Endodermal cell (in vitro differentiated cells): ENCODE results near the gene MED16. TPM values are rescaled to one million over a fixed set of nuclear protein-coding genes. Genes with fewer than 3 reads are reported as not detected.

ENCODE experiments used
- DNase-seq: peaks from one replicate; pipeline ENCODE4 v3.0.0-alpha.2; 2017
- H3K27ac ChIP-seq: 2 replicates; pipeline ENCODE4 v1.5.1; 2013; ENCODE audit warnings: mild to moderate bottlenecking, low read depth, low read length, moderate library complexity
- H3K27me3 ChIP-seq: 2 replicates; pipeline ENCODE4 v1.6.1; 2013; ENCODE audit warnings: mild to moderate bottlenecking, low read length, moderate library complexity; ENCODE audit not compliant: insufficient read depth, control insufficient read depth, poor library complexity, severe bottlenecking
- H3K36me3 ChIP-seq: 2 replicates; pipeline ENCODE4 v1.7.0; 2013; ENCODE audit warnings: mild to moderate bottlenecking, low read length, moderate library complexity; ENCODE audit not compliant: control insufficient read depth, insufficient read depth
- H3K4me1 ChIP-seq: one replicate; pipeline ENCODE4 v1.7.0; 2013; ENCODE audit warnings: low read length; ENCODE audit not compliant: control insufficient read depth, insufficient read depth
- H3K4me3 ChIP-seq: 2 replicates; pipeline ENCODE4 v1.5.1; 2013; ENCODE audit warnings: mild to moderate bottlenecking, low read length, moderate library complexity
- H3K9ac ChIP-seq: 2 replicates; pipeline ENCODE4 v1.6.1; 2013; ENCODE audit warnings: mild to moderate bottlenecking, low read length, moderate library complexity; ENCODE audit not compliant: poor library complexity, severe bottlenecking; ENCODE audit errors: extremely low read depth
- H3K9me3 ChIP-seq: 2 replicates; pipeline ENCODE4 v1.6.1; 2013; ENCODE audit warnings: mild to moderate bottlenecking, low read length, moderate library complexity; ENCODE audit not compliant: control insufficient read depth
- H3K27ac Mint-ChIP-seq: 2 replicates; pipeline ENCODE4 v1.8.0; 2020; ENCODE audit warnings: mixed read lengths
- H3K27me3 Mint-ChIP-seq: 2 replicates; pipeline ENCODE4 v1.8.0; 2021; ENCODE audit warnings: mild to moderate bottlenecking, mixed read lengths; ENCODE audit not compliant: insufficient read depth
- H3K36me3 Mint-ChIP-seq: 2 replicates; pipeline ENCODE4 v1.8.0; 2020; ENCODE audit warnings: low read depth, mixed read lengths
- H3K4me1 Mint-ChIP-seq: 2 replicates; pipeline ENCODE4 v1.8.0; 2020; ENCODE audit warnings: mixed read lengths
- H3K4me3 Mint-ChIP-seq: 2 replicates; pipeline ENCODE4 v1.8.0; 2020; ENCODE audit warnings: mild to moderate bottlenecking, moderate library complexity, mixed read lengths
- H3K9me3 Mint-ChIP-seq: 2 replicates; pipeline ENCODE4 v1.8.0; 2020; ENCODE audit warnings: mild to moderate bottlenecking, mixed read lengths
- WGBS, 2 experiments: methylation state at CpG; one replicate each; pipeline versions ENCODE4 v1.1.5 to v1.1.7; 2013; ENCODE audit warnings: missing lambda C conversion rate in 2 of 2, mixed read lengths in 1 of 2; ENCODE audit not compliant: insufficient coverage in 1 of 2, insufficient read length in 1 of 2; 5-methylcytosine and 5-hydroxymethylcytosine counted together
- total RNA-seq, 2 donors: library from RNA; stranded (reverse); fragmentation: NEBNext Ultra II Directional in 1 of 2; extraction: Animal tissue kit (Norgen Biotek cat#: 25700) in 1 of 2; gene quantifications; 2 replicates in 1 of 2; 3 replicates in 1 of 2; pipeline ENCODE4 v1.2.1, GENCODE V29; 2021
- TF ChIP-seq, protein P1 (sequence below): fragments of 200-600 bp; sonication (generic); conservative IDR thresholded peaks from 2 replicates; pipeline ENCODE4 v1.5.0; 2021; ENCODE audit warnings: antibody characterized with exemption, mild to moderate bottlenecking

The MED16 gene
- total RNA-seq, 2 donors from 2014 or later: 75.8 to 92.4 TPM

DNA sequence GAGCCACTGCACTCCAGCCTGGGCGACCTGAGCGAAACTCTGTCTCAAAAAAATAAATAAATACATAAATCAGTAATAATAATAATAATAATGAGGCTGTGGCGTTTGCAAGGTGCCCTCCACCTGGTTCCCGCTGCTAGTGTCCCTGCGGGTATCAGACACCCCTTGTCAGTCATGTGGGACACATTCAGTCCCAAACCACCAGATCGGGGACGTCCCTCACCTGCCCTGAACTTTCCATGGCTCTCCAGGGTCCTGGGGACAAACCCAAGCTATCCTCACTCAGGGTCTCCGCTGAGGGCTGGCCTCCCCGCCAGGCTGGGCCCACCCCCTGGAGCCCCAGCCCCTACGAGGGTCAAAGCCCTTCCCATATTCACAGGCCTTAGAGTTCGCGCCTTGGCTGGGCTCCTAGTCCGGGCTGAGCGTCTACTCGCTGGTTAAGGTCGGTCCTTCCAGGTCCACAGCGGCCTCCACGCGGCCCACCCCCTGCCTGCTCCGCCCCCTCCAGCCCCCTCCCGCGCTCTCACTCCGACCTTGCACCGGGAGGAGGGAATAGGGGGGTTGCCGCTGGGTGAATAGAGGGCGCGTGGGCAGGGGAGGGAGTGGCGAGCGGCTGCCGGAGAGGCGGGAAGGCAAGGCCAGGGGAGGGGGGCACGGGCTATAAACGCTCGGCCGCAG, 23.8 kb upstream of the MED16 start:
- no peaks in the 10 kb centered on the region for H3K36me3 ChIP-seq
- TF ChIP-seq, protein P1, sequence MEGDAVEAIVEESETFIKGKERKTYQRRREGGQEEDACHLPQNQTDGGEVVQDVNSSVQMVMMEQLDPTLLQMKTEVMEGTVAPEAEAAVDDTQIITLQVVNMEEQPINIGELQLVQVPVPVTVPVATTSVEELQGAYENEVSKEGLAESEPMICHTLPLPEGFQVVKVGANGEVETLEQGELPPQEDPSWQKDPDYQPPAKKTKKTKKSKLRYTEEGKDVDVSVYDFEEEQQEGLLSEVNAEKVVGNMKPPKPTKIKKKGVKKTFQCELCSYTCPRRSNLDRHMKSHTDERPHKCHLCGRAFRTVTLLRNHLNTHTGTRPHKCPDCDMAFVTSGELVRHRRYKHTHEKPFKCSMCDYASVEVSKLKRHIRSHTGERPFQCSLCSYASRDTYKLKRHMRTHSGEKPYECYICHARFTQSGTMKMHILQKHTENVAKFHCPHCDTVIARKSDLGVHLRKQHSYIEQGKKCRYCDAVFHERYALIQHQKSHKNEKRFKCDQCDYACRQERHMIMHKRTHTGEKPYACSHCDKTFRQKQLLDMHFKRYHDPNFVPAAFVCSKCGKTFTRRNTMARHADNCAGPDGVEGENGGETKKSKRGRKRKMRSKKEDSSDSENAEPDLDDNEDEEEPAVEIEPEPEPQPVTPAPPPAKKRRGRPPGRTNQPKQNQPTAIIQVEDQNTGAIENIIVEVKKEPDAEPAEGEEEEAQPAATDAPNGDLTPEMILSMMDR: no peak
- Mint-ChIP-seq H3K36me3 (no peaks in the 10 kb centered on the region), H3K4me3 (peak overlapping the region; percentile 33), H3K4me1 (peaks cover 2% of the 10 kb centered on the region), H3K27ac (no peak overlapping the region), H3K27me3 (peaks cover 71% of the 10 kb centered on the region), H3K9me3 (no peaks in the 10 kb centered on the region)
- H3K27ac ChIP-seq: no peak overlapping the region
- H3K4me3 ChIP-seq: peak overlapping the region; percentile 60
- peaks cover 60% of the 10 kb centered on the region for H3K27me3 ChIP-seq
- H3K9ac ChIP-seq: no peak overlapping the region
- H3K4me1 ChIP-seq: peaks cover 3% of the 10 kb centered on the region
- peak; percentile 79 for DNase-seq
- no peaks in the 10 kb centered on the region for H3K9me3 ChIP-seq
- 10 to 23% methylated on average over 7 to 32 of the region's 35 CpGs for WGBS, 2 experiments

DNA sequence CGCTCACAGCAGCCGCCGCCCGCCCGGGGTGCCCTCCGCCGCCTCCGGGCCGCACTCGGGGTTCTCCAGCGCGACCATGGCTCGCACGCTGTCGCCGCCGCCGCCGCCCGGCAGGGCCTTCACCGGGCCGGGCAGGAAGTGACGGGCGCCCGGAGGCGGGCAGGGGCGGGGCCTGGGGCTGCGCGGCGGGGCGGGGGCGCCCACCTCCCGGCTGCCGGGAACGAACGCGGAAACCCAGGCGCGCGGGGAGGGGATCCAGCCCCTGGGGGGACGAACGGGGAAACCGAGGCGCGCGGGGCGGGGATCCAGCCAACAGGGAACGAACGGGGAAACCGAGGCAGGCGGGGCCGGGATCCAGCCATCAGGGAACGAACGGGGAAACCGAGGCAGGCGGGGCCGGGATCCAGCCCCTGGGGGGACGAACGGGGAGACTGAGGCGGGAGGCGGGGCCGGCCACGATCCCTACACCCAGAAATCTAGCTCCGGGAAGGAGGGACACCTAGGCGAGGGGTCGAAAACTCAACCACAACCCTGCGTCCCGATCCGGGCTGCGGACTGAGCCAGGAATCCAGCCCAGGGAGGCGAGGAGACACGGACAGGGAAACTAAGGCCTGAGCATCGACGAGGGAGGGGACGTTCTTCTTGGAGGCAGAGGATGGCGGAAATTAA, 20.2 kb upstream of the MED16 start, which contains the start of gene R3HDM4:
Gene R3HDM4, minus strand, starts transcription at position 140 of the 669 bp plus-strand sequence. Its CDS starts 62 bp downstream, at position 78.
- WGBS, 2 experiments: 4 to 12% methylated on average over 17 to 76 of the region's 76 CpGs
- TF ChIP-seq, protein P1: no peak

DNA sequence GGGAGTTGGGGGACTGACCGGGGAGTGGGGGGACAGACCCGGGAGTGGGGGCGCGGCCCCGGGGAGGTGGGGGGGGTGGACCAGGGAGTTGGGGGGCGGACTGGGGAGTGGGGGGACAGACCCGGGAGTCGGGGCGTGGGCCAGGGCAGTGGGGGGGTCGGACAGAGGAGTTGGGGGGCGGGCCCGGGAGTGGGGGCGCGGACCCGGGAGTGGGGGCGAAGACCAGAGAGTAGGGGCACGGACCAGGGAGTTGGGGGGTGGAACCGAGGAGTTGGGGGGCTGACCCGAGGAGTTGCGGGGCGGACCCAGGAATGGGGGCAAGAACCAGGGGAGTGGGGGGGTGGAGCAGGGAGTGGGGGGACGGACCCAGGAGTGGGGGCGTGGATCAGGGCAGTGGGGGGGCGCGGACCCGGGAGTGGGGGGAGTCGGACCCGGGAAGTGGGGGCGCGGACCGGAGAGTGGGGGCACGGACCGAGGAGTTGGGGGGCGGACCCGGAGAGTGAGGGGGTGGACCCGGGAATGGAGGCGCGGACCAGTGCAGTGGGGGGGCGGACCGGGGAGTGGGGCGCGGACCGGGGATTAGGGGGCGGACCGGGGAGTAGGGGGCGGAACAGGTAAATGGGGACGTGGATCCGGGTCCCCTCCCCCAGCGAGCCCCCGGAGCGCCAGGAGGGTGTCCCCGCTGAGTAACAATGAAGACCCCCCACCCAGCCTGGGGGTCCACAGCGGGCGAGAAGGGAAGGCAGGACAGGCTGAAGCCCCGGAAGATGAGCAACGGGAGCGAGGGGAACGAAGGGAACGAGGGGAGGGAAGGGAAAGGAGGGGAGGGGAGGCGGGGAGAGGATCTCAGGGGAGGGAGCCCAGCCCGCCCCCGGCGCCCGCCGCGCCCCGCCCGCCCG, 19.4 kb upstream of the MED16 start:
- H3K4me3 Mint-ChIP-seq: peak overlapping the region; percentile 68
- peak overlapping the region; percentile 76 for H3K4me3 ChIP-seq
- peaks cover 5% of the 10 kb centered on the region for H3K4me1 Mint-ChIP-seq
- no peaks in the 10 kb centered on the region for H3K36me3 ChIP-seq
- no peak overlapping the region for H3K27ac ChIP-seq
- H3K27me3 ChIP-seq: peaks cover 18% of the 10 kb centered on the region
- TF ChIP-seq, protein P1: no peak
- no peak overlapping the region for H3K9ac ChIP-seq
- no peak overlapping the region for H3K27ac Mint-ChIP-seq
- H3K27me3 Mint-ChIP-seq: peaks cover 30% of the 10 kb centered on the region
- H3K9me3 Mint-ChIP-seq: no peaks in the 10 kb centered on the region
- no peaks in the 10 kb centered on the region for H3K4me1 ChIP-seq
- WGBS, 2 experiments: 0 to 3% methylated on average over 8 to 32 of the region's 69 CpGs
- no peaks in the 10 kb centered on the region for H3K9me3 ChIP-seq
- DNase-seq: no peak
- H3K36me3 Mint-ChIP-seq: peaks cover 7% of the 10 kb centered on the region

More for the DNA sequence above, 20.2 kb upstream of the MED16 start, which contains the start of gene R3HDM4:
- Histone ChIP-seq H3K9me3 (no peaks in the 10 kb centered on the region), H3K36me3 (no peaks in the 10 kb centered on the region), H3K27me3 (peaks cover 26% of the 10 kb centered on the region), H3K4me1 (no peaks in the 10 kb centered on the region), H3K27ac (no peak within 1 kb of the TSS), H3K9ac (peak within 1 kb of the TSS; percentile 20), H3K4me3 (peak within 1 kb of the TSS; percentile 76)
- H3K4me3 Mint-ChIP-seq: peak within 1 kb of the TSS; percentile 68
- H3K36me3 Mint-ChIP-seq: peaks cover 7% of the 10 kb centered on the region
- no peaks in the 10 kb centered on the region for H3K9me3 Mint-ChIP-seq
- H3K4me1 Mint-ChIP-seq: peaks cover 7% of the 10 kb centered on the region
- DNase-seq: peak; percentile 86
- peaks cover 37% of the 10 kb centered on the region for H3K27me3 Mint-ChIP-seq
- H3K27ac Mint-ChIP-seq: no peak within 1 kb of the TSS
